ENCODE results near the gene SYT7.

Gene SYT7

GRCh38 chr11:61534025-61534932 lies 46.6 kb downstream of the SYT7 start:
- no peak for FAIRE-seq

- no peak for FAIRE-seq
These were observed 47.5 kb downstream of the SYT7 start for GRCh38 chr11:61533401-61533800.

DNA sequence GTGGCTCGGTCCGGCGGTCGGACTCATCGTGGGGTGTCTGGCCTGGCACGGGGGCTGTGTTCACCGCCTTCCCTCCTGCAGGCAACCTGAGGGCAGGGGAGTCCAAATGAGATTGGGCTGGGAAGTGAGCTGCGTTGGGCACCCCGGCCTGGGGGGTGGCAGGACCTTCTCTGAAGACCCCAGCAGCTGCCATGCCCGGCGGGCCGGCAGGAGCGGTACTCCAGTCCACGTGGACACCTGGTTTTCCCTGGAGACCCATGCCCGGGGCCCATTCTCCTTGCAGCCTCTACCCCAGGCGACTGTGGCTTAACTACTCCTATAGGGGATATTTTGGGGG lies 47.9 kb downstream of the SYT7 start:
- FAIRE-seq = no peak

DNA sequence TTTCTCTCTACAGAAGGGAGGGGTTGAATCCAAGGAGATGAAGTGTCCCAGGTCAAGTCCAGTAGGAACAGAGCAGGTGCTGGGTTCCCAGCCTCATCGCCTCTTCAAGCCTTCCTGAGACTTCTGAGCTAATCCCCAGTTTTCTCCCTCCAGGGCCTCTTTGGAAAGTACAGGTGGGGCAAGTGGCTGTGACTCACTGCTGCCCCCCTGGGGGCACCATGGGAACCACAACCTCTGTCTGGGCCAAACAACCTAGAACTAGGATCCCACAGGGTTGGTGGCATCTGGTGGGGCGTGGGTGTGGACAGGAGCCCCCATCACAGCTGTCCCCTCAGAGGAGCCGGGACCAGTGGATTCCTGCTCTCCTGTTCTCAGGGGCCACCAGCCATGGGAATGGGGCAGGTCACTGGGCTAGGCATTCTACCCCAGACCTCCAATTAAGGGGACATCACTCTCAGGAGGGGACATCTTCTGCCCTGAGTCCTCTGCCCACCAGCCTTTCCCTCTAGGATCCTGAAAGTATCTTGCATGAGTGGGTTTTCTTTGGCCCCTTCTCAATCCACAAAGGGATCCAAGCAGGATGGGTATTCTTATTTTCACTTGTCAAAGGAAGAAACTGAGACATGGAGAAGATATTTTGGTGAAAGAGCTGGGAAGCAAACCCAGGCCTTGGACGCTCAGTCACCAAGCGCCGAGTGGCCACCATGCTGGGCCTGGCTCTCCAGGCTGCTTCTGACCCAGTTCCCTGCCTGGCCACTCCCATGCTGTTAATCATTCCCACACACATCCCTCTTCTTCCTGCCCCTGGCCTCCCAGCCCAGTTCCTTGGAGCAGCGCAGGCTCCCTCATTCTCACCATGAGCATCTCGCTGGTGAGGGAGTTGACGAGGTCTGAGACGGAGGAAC lies 48.5 kb downstream of the SYT7 start:
- FAIRE-seq = no peak

GRCh38 chr11:61531044-61531443 lies 49.8 kb downstream of the SYT7 start:
- FAIRE-seq = no peak

GRCh38 chr11:61529537-61530225 lies 51.2 kb downstream of the SYT7 start:
- FAIRE-seq = no peak

DNA sequence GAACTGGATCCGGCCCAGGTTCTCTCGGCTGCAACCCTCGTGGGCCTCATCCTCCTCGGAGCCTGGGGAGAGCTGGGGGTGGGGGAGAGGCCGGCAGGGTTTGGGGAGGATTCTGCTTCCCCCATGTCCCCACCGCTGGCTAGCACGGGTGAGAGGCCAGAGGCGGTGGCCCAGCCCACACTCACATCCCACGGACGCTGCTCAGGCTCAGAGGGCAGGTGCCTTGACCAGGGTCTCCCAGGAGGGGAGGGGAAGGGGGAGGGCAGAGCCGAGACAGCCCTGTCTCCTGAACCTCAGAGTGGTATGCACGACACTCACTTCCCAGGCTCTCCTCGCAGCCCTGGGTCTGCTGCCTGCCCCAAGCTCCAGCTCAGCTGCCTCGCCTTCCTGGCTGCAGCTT lies 52.8 kb downstream of the SYT7 start:
- FAIRE-seq = no peak

DNA sequence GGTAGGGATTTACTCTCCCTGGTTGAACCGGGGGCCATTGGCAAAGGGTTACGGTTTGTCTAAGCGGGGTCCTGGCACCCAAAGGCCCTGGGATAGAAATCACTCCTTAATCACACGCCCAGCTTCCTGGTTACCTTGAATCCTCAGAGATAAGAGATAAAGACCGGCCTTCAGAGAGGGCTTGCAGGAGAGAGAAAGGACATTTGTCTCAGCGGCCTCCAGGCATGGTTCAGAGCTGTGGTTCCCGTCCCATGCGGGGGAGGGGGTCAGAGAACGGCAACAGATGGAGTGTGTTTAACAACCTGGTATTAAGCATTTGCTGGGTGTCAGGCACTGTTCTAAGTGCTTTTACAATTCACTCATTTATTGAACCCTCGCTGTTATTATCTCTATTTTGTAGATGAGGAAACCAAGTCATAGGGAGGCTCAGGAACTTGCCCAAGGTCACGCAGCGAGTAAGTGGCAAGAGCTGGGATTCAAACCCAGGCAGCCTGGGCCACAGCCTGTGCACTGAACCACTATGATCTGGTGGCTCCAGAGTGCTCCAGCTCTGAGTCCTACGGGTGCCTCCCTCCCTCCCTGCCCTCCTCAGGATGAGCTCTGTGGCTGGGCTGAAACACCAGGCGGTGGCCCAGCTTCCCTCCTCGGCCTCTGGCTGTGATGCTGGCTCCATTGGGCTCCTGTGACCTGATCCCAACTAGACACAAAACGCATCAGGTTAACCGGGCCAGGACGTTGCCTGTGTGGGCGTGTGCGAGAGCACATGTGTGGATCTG lies 53.7 kb downstream of the SYT7 start:
- FAIRE-seq = no peak

GRCh38 chr11:61526229-61526628 lies 54.6 kb downstream of the SYT7 start:
- no peak for FAIRE-seq

- no peak for FAIRE-seq
These were observed 55.8 kb downstream of the SYT7 start for GRCh38 chr11:61524963-61525587.

GRCh38 chr11:61524446-61524845 lies 56.4 kb downstream of the SYT7 start:
- FAIRE-seq = no peak

DNA sequence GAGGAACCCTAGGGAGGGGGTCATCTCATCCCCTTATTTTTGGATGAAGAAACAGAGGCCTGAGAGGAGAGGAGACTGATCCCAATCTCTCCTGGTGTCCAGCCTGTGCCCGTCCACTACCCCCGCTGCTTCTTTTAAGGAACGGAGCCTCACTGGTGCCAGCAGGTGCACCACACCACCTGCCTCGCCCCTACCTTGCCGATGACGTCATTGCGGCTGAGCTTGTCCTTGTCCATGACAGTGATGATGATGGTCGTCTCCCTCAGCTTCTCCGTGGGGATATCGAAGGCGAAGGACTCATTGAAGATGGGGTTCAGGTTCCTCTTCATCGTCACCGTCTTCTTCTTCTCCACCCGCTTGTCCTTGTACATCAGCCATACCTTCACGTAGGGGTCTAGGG lies 58.0 kb downstream of the SYT7 start:
- no peak for FAIRE-seq

- FAIRE-seq = no peak
These were observed 62.7 kb downstream of the SYT7 start for GRCh38 chr11:61518032-61518795.

- no peak for FAIRE-seq
These were observed 64.0 kb downstream of the SYT7 start for GRCh38 chr11:61516675-61517572.

- FAIRE-seq = no peak
These were observed 64.7 kb downstream of the SYT7 start for GRCh38 chr11:61516191-61516590.

DNA sequence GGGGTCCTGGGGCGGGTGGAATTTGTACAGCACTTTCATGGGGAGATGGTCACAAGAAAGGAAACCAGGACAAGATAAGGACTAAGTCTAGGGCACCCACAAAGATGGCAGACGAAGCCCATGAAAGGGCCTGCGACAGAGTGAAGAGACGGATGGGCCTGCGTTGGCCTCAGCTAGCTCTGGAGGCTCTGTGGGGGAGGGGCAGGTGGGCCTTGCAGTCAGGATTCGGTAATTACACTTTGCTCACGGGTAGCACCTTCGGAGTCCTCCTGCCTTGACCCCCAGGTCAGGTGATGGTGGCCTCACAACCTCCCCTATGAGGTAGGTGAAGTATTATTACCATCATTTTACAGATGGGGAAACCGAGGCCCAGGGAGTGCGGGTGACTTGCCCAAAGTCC lies 65.2 kb downstream of the SYT7 start:
- no peak for FAIRE-seq

- FAIRE-seq = no peak
These were observed 66.6 kb downstream of the SYT7 start for GRCh38 chr11:61514050-61514917.

GRCh38 chr11:61513143-61513765 lies 67.6 kb downstream of the SYT7 start:
- no peak for FAIRE-seq

DNA sequence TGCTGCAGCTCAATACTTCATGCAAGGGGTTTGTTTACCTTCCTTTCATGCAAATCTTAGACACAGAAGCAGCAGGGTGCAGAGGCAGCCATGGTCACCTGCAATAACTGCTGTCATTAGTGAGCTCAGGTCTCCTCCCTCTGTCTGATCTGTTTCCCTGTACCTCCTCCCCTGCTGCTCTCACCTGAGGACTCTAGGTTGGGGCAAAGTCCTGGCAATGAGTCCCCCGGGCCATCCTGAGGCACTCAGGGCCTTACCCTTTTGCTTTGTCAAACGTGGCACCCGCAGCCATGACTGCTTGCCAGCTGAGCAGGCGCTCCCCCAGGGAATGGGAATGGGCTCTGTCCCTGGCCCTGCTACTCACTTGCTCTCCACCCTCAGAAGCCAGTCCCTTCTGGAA lies 68.4 kb downstream of the SYT7 start:
- no peak for FAIRE-seq
